Activated naive CD4-positive, alpha-beta T cell treated with anti-CD3 and anti-CD28 coated beads, Interleukin-2, amount 10 ng/mL, durations not matched to agents 7 days and 5 days (primary cell): ENCODE results near the gene GPRC5D.

ENCODE experiments used
- CTCF ChIA-PET: fragments of 350-600 bp; sonication (Branson Sonifier 250); formaldehyde crosslinking; loops from one replicate; lab custom pipeline; 2021; ENCODE audit warnings: antibody characterized with exemption; lab: Charles Lee
- DNase-seq: peaks from one replicate; pipeline ENCODE4 v3.0.0-alpha.2; 2020
- H3K27ac Mint-ChIP-seq: one replicate; pipeline ENCODE4 v1.8.0; 2021; ENCODE audit warnings: mild to moderate bottlenecking, moderate library complexity, mixed read lengths
- H3K27me3 Mint-ChIP-seq: one replicate; pipeline ENCODE4 v1.8.0; 2021; ENCODE audit warnings: mild to moderate bottlenecking, mixed read lengths
- H3K36me3 Mint-ChIP-seq: one replicate; pipeline ENCODE4 v1.8.0; 2021; ENCODE audit warnings: mixed read lengths
- H3K4me1 Mint-ChIP-seq: one replicate; pipeline ENCODE4 v1.8.0; 2021; ENCODE audit warnings: mixed read lengths
- H3K4me3 Mint-ChIP-seq: one replicate; pipeline ENCODE4 v1.8.0; 2021; ENCODE audit warnings: mild to moderate bottlenecking, moderate library complexity, mixed read lengths
- H3K9me3 Mint-ChIP-seq: one replicate; pipeline ENCODE4 v1.8.0; 2021; ENCODE audit warnings: mixed read lengths

The GPRC5D gene

GRCh38 chr12:12918781-12919389 is 33.1 kb downstream of the GPRC5D start:
- H3K27me3 Mint-ChIP-seq, result peaks cover 50% of the 10 kb centered on the region
- no peak overlapping the region for H3K27ac Mint-ChIP-seq
- no peak overlapping the region for H3K4me3 Mint-ChIP-seq
- DNase-seq, result no peak
- peaks cover 10% of the 10 kb centered on the region for H3K4me1 Mint-ChIP-seq
- no peaks in the 10 kb centered on the region for H3K9me3 Mint-ChIP-seq
- H3K36me3 Mint-ChIP-seq, result no peaks in the 10 kb centered on the region
- CTCF ChIA-PET, result interaction anchor here (0.7 to 0.9 kb wide), 4 partner anchors 63 to 296 kb away, joined by 3 to 4 read pairs (median 3); no protein-coding TSS in a partner anchor

- DNase-seq, result no peak
- CTCF ChIA-PET, result interaction anchor here (0.6 to 4.6 kb wide), 4 partner anchors 59 to 318 kb away, joined by 3 to 90 read pairs (median 12); no protein-coding TSS in a partner anchor
- Mint-ChIP-seq H3K4me1 (peaks cover 10% of the 10 kb centered on the region), H3K4me3 (no peak overlapping the region), H3K36me3 (no peaks in the 10 kb centered on the region), H3K27ac (no peak overlapping the region), H3K27me3 (peaks cover 46% of the 10 kb centered on the region), H3K9me3 (no peaks in the 10 kb centered on the region)
These were observed 34.5 kb downstream of the GPRC5D start for GRCh38 chr12:12917517-12917916.

- Mint-ChIP-seq H3K9me3 (no peaks in the 10 kb centered on the region), H3K27ac (no peak overlapping the region), H3K36me3 (no peaks in the 10 kb centered on the region), H3K4me3 (no peak overlapping the region), H3K27me3 (peaks cover 46% of the 10 kb centered on the region), H3K4me1 (peaks cover 10% of the 10 kb centered on the region)
- CTCF ChIA-PET, result interaction anchor here (0.6 to 4.6 kb wide), 26 partner anchors 28 to 663 kb away, joined by 3 to 90 read pairs (median 4); no protein-coding TSS in a partner anchor
- peak; percentile 91 for DNase-seq
These were observed 35.6 kb downstream of the GPRC5D start for GRCh38 chr12:12916135-12916944.

DNA sequence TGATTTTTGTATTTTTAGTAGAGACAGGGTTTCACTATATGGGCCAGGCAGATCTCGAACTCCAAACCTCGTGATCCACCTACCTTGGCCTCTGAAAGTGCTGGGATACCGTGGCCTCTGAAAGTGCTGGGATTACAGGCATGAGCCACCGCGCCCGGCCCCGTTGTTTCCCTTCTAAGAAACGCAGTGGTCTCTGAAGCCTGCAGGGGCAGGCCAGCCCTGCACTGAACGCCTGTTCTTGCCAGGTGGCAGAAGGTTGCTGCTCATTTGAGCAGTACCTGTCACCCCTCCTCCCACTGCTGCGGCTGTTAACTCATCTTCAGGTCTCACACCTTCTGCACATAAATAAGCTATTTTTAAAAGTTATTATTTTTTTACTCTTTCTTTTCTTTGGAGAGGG is 36.3 kb downstream of the GPRC5D start:
- peaks cover 14% of the 10 kb centered on the region for H3K4me1 Mint-ChIP-seq
- no peaks in the 10 kb centered on the region for H3K36me3 Mint-ChIP-seq
- CTCF ChIA-PET, result interaction anchor here (1.1 to 4.6 kb wide), 12 partner anchors 58 to 340 kb away, joined by 3 to 90 read pairs (median 11); no protein-coding TSS in a partner anchor
- H3K27ac Mint-ChIP-seq, result no peak overlapping the region
- peaks cover 46% of the 10 kb centered on the region for H3K27me3 Mint-ChIP-seq
- no peaks in the 10 kb centered on the region for H3K9me3 Mint-ChIP-seq
- H3K4me3 Mint-ChIP-seq, result no peak overlapping the region
- DNase-seq, result no peak

- peaks cover 34% of the 10 kb centered on the region for H3K4me1 Mint-ChIP-seq
- peaks cover 31% of the 10 kb centered on the region for H3K27me3 Mint-ChIP-seq
- H3K4me3 Mint-ChIP-seq, result no peak overlapping the region
- no peak for DNase-seq
- no peaks in the 10 kb centered on the region for H3K9me3 Mint-ChIP-seq
- CTCF ChIA-PET, result interaction anchor here (0.7 to 1.6 kb wide), 4 partner anchors 52 to 299 kb away, joined by 3 to 5 read pairs (median 4); no protein-coding TSS in a partner anchor
- H3K36me3 Mint-ChIP-seq, result no peaks in the 10 kb centered on the region
- no peak overlapping the region for H3K27ac Mint-ChIP-seq
These were observed 39.3 kb downstream of the GPRC5D start for GRCh38 chr12:12912711-12913110.

- Mint-ChIP-seq H3K4me3 (no peak overlapping the region), H3K27ac (peak overlapping the region; percentile 24), H3K27me3 (peaks cover 16% of the 10 kb centered on the region), H3K9me3 (no peaks in the 10 kb centered on the region), H3K36me3 (no peaks in the 10 kb centered on the region), H3K4me1 (peaks cover 24% of the 10 kb centered on the region)
- CTCF ChIA-PET, result interaction anchor here (1.1 kb wide), 2 partner anchors 73 to 302 kb away, joined by 3 to 7 read pairs; no protein-coding TSS in a partner anchor
- DNase-seq, result no peak
These were observed 42.0 kb downstream of the GPRC5D start for GRCh38 chr12:12909995-12910420.

- Mint-ChIP-seq H3K9me3 (no peaks in the 10 kb centered on the region), H3K36me3 (no peaks in the 10 kb centered on the region), H3K4me3 (no peak overlapping the region), H3K27ac (peak overlapping the region; percentile 61), H3K27me3 (peaks cover 16% of the 10 kb centered on the region), H3K4me1 (peaks cover 24% of the 10 kb centered on the region)
- no peak for DNase-seq
- CTCF ChIA-PET, result interaction anchor here (1.1 to 1.4 kb wide), 2 partner anchors 73 to 74 kb away, joined by 3 read pairs; no protein-coding TSS in a partner anchor
These were observed 42.6 kb downstream of the GPRC5D start for GRCh38 chr12:12909228-12909994.

GRCh38 chr12:12908711-12909110 is 43.3 kb downstream of the GPRC5D start:
- no peak for DNase-seq
- no peak overlapping the region for H3K27ac Mint-ChIP-seq
- CTCF ChIA-PET, result interaction anchor here (1.4 kb wide), 1 partner anchor 73 kb away, joined by 3 read pairs; no protein-coding TSS in a partner anchor
- H3K4me3 Mint-ChIP-seq, result no peak overlapping the region
- H3K4me1 Mint-ChIP-seq, result peaks cover 25% of the 10 kb centered on the region
- no peaks in the 10 kb centered on the region for H3K36me3 Mint-ChIP-seq
- no peaks in the 10 kb centered on the region for H3K9me3 Mint-ChIP-seq
- peaks cover 15% of the 10 kb centered on the region for H3K27me3 Mint-ChIP-seq

DNA sequence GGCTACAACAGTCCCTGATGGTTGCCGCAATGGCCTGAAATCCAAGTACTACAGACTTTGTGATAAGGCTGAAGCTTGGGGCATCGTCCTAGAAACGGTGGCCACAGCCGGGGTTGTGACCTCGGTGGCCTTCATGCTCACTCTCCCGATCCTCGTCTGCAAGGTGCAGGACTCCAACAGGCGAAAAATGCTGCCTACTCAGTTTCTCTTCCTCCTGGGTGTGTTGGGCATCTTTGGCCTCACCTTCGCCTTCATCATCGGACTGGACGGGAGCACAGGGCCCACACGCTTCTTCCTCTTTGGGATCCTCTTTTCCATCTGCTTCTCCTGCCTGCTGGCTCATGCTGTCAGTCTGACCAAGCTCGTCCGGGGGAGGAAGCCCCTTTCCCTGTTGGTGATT is 43.7 kb downstream of the GPRC5D start:
- Mint-ChIP-seq H3K4me1 (peaks cover 29% of the 10 kb centered on the region), H3K4me3 (no peak overlapping the region), H3K27ac (no peak overlapping the region), H3K9me3 (no peaks in the 10 kb centered on the region), H3K27me3 (peaks cover 15% of the 10 kb centered on the region), H3K36me3 (no peaks in the 10 kb centered on the region)
- no peak for DNase-seq
- CTCF ChIA-PET, result interaction anchor here (1.4 kb wide), 1 partner anchor 73 kb away, joined by 3 read pairs; no protein-coding TSS in a partner anchor

GRCh38 chr12:12907552-12907951 is 44.4 kb downstream of the GPRC5D start:
- H3K36me3 Mint-ChIP-seq, result no peaks in the 10 kb centered on the region
- peaks cover 30% of the 10 kb centered on the region for H3K4me1 Mint-ChIP-seq
- CTCF ChIA-PET, result no interaction called here
- peaks cover 16% of the 10 kb centered on the region for H3K27me3 Mint-ChIP-seq
- DNase-seq, result no peak
- H3K4me3 Mint-ChIP-seq, result no peak overlapping the region
- no peaks in the 10 kb centered on the region for H3K9me3 Mint-ChIP-seq
- no peak overlapping the region for H3K27ac Mint-ChIP-seq

GRCh38 chr12:12903642-12904609 is 48.0 kb downstream of the GPRC5D start:
- DNase-seq, result no peak
- CTCF ChIA-PET, result no interaction called here
- no peaks in the 10 kb centered on the region for H3K36me3 Mint-ChIP-seq
- H3K27me3 Mint-ChIP-seq, result peaks cover 27% of the 10 kb centered on the region
- no peak overlapping the region for H3K27ac Mint-ChIP-seq
- H3K9me3 Mint-ChIP-seq, result no peaks in the 10 kb centered on the region
- peaks cover 19% of the 10 kb centered on the region for H3K4me1 Mint-ChIP-seq
- H3K4me3 Mint-ChIP-seq, result no peak overlapping the region

DNA sequence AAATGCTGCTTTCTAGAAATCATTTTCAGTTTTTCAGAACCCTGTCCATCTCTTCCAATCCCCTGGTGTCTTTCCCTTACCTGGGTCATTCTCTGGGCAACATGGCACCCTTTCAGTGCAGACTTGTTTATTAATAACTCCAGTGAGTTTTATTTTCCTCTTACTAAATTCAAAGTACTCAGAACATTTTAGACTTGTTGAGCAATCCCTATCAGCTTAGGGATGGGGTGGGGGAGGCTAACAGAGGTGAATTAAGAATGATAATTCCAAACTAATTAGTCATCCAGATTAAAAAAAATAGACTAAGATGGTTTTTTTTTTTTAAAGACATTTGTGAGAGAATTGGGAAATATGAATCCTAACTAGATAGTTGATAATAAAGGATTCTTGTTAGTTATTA is 49.9 kb downstream of the GPRC5D start:
- H3K36me3 Mint-ChIP-seq, result no peaks in the 10 kb centered on the region
- CTCF ChIA-PET, result interaction anchor here (0.6 to 1.0 kb wide), 2 partner anchors 114 to 310 kb away, joined by 3 to 4 read pairs; no protein-coding TSS in a partner anchor

More for the DNA sequence above, 49.9 kb downstream of the GPRC5D start:
- no peak overlapping the region for H3K27ac Mint-ChIP-seq
- H3K9me3 Mint-ChIP-seq, result no peaks in the 10 kb centered on the region
- DNase-seq, result no peak
- peaks cover 16% of the 10 kb centered on the region for H3K4me1 Mint-ChIP-seq
- H3K27me3 Mint-ChIP-seq, result peaks cover 30% of the 10 kb centered on the region
- H3K4me3 Mint-ChIP-seq, result no peak overlapping the region
